Ectodermal cell (in vitro differentiated cells): ENCODE results near the gene GSAP.

Experiments used
- H3K27ac ChIP-seq: 2 replicates; pipeline ENCODE4 v1.7.0; 2013; ENCODE audit warnings: mild to moderate bottlenecking, low read depth, low read length; ENCODE audit not compliant: insufficient read depth, poor library complexity, severe bottlenecking
- H3K27me3 ChIP-seq: 2 replicates; pipeline ENCODE4 v1.7.0; 2013; ENCODE audit warnings: mild to moderate bottlenecking, low read length; ENCODE audit not compliant: insufficient read depth, control insufficient read depth, poor library complexity, severe bottlenecking
- H3K36me3 ChIP-seq: one replicate; pipeline ENCODE4 v1.7.0; 2013; ENCODE audit warnings: low read length; ENCODE audit not compliant: control insufficient read depth, insufficient read depth
- H3K4me1 ChIP-seq: one replicate; pipeline ENCODE4 v1.7.0; 2013; ENCODE audit warnings: low read length; ENCODE audit not compliant: control insufficient read depth, insufficient read depth
- H3K4me3 ChIP-seq: 2 replicates; pipeline ENCODE4 v1.7.0; 2013; ENCODE audit warnings: low read depth, low read length, control low read depth; ENCODE audit not compliant: insufficient read depth
- H3K9me3 ChIP-seq: 2 replicates; pipeline ENCODE4 v1.7.0; 2013; ENCODE audit warnings: mild to moderate bottlenecking, low read length, moderate library complexity; ENCODE audit not compliant: control insufficient read depth
- WGBS, 2 experiments: methylation state at CpG; one replicate each; pipeline ENCODE4 v1.1.7; 2013; ENCODE audit warnings: missing lambda C conversion rate in 2 of 2; 5-methylcytosine and 5-hydroxymethylcytosine counted together

GSAP gene

GRCh38 chr7:77442636-77443035, 26.5 kb upstream of the GSAP start:
- no peaks in the 10 kb centered on the region for H3K4me1 ChIP-seq
- H3K36me3 ChIP-seq: no peaks in the 10 kb centered on the region
- WGBS, 2 experiments: 85 to 92% methylated on average over 2 of the region's 2 CpGs
- H3K9me3 ChIP-seq: no peaks in the 10 kb centered on the region
- H3K27me3 ChIP-seq: no peaks in the 10 kb centered on the region
- H3K27ac ChIP-seq: no peak overlapping the region
- H3K4me3 ChIP-seq: no peak overlapping the region

GRCh38 chr7:77441046-77441445, 24.9 kb upstream of the GSAP start:
- Histone ChIP-seq H3K9me3 (no peaks in the 10 kb centered on the region), H3K27me3 (no peaks in the 10 kb centered on the region), H3K27ac (no peak overlapping the region), H3K4me1 (no peaks in the 10 kb centered on the region), H3K4me3 (no peak overlapping the region), H3K36me3 (no peaks in the 10 kb centered on the region)
- WGBS, 2 experiments: 58 to 68% methylated on average over 2 of the region's 2 CpGs

DNA sequence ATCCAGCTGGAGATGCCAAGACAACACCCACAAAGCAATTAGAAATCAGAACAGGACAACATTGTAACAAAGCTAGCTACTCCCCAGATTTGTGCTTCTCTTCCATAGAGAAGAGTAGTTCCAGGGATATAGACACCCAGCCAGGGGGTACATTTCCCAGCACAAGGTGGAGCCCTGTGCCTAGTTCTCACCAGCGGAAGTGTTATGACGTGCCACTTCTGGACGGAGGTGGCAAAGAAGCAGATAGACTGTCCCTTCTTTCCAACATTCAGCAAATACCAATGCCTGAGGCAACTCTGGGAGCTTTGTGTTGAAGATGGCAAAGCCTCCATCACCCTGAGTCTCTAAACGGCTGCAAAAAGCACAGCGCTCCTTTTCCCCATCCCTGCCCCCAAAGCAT, 23.4 kb upstream of the GSAP start:
- Histone ChIP-seq H3K27me3 (no peaks in the 10 kb centered on the region), H3K36me3 (no peaks in the 10 kb centered on the region), H3K27ac (no peak overlapping the region), H3K4me1 (no peaks in the 10 kb centered on the region), H3K4me3 (no peak overlapping the region), H3K9me3 (no peaks in the 10 kb centered on the region)
- 69 to 70% methylated on average over 5 of the region's 5 CpGs for WGBS, 2 experiments

- Histone ChIP-seq H3K27me3 (no peaks in the 10 kb centered on the region), H3K27ac (no peak overlapping the region), H3K4me3 (no peak overlapping the region), H3K36me3 (no peaks in the 10 kb centered on the region), H3K9me3 (no peaks in the 10 kb centered on the region), H3K4me1 (no peaks in the 10 kb centered on the region)
- WGBS, 2 experiments: 100% methylated on average over 1 of the region's 1 CpG; no CpG with 5 or more reads in 1 of the 2 experiments
Measured at GRCh38 chr7:77438131-77438530, 22.0 kb upstream of the GSAP start.

DNA sequence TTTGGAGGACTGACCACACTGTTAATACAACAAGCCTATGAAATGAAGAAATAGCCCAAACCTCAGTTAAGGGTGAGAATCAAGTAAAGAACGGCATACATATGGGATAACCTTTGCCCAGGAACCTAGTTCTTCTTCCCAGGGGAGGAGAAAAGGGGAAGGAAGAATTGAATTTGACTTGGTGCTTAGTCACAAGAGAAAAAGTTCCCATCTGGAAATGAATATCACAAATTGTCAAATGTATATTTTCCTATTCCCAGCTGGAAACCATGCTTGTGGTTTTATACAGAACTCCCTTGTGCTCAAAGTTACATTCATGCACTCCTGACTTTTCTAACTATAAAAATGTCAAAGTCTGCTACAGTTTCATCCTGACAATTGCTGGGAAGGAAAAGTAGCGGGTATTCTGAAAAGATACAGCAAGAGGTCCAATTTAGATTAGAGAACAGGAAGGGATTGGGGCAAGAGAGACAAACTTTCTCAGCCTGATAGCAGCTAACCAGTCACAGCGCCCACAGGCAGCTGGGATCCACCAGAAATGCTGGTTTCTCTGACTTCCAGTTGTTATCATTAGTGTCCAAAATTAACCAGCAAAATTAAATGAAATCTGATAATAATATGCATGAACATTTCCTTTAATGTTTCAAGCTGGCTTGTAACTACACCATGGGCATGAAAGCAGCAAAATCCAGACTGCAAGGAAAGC, 18.6 kb upstream of the GSAP start:
- no peaks in the 10 kb centered on the region for H3K36me3 ChIP-seq
- H3K27ac ChIP-seq: no peak overlapping the region
- H3K4me1 ChIP-seq: peaks cover 10% of the 10 kb centered on the region
- no peaks in the 10 kb centered on the region for H3K27me3 ChIP-seq
- WGBS, 2 experiments: 85 to 93% methylated on average over 3 of the region's 3 CpGs
- H3K4me3 ChIP-seq: no peak overlapping the region
- H3K9me3 ChIP-seq: no peaks in the 10 kb centered on the region

- Histone ChIP-seq H3K4me3 (no peak overlapping the region), H3K36me3 (no peaks in the 10 kb centered on the region), H3K27me3 (no peaks in the 10 kb centered on the region), H3K4me1 (peaks cover 18% of the 10 kb centered on the region), H3K9me3 (no peaks in the 10 kb centered on the region), H3K27ac (no peak overlapping the region)
- WGBS, 2 experiments: 94 to 96% methylated on average over 5 of the region's 5 CpGs
Measured at GRCh38 chr7:77433901-77434300, 17.8 kb upstream of the GSAP start.

GRCh38 chr7:77430927-77431326, 14.8 kb upstream of the GSAP start:
- H3K36me3 ChIP-seq: no peaks in the 10 kb centered on the region
- H3K9me3 ChIP-seq: no peaks in the 10 kb centered on the region
- peaks cover 46% of the 10 kb centered on the region for H3K4me1 ChIP-seq
- H3K27me3 ChIP-seq: no peaks in the 10 kb centered on the region
- no peak overlapping the region for H3K4me3 ChIP-seq
- no peak overlapping the region for H3K27ac ChIP-seq
- WGBS, 2 experiments: 86 to 89% methylated on average over 7 of the region's 7 CpGs

DNA sequence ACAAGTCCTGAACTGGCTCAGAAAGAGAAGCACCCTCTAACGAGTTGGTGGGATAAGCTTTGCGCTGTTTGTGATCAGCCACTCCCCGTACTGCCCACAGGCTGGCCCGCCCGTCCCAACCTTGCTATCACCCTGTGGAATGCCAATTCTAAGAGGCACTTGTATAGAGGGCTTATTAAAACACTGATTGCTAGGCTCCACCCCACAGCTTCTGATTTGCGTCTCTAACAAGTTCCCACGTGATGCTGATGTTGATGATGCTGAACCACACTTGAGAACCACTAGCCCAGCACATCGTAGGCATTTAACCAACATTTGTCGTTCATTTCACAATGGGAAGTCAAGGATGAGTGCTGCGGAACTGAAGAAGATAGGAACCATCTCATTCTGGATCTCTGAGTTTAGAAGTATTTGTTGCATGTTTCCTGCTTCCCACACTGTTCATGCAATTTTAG, 12.7 kb upstream of the GSAP start:
- H3K4me3 ChIP-seq: no peak overlapping the region
- no peak overlapping the region for H3K27ac ChIP-seq
- no peaks in the 10 kb centered on the region for H3K9me3 ChIP-seq
- 89 to 92% methylated on average over 10 of the region's 10 CpGs for WGBS, 2 experiments
- H3K27me3 ChIP-seq: no peaks in the 10 kb centered on the region
- no peaks in the 10 kb centered on the region for H3K36me3 ChIP-seq
- peaks cover 46% of the 10 kb centered on the region for H3K4me1 ChIP-seq

DNA sequence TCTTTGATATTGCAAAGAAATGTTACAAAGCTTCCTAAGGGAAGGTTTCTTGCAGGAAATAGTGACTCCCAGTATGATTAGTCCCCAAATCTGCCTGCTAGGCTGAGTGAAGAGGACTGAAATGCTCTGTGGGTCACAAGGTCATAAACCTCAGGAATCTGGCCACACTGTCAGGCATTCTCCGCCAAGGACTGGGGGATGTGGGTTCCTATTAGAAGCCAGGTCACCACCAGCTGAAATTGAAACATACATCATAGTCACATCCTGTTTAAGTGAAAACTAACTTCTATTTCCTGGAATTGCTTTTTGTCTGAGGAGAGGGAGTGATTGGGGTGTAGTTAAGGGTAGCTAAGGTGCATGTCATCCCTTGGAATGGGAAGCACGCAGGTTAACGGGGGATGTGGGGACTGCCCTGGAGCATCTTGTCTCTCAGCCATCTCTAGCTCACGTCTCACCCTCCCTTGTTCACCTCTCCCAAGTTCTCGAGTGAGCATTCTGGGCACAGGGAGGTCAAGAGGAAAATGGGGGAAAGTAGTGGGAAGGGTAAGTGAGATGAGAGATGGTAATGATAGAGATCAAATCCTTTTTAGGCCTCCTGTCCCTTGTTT, 12.0 kb upstream of the GSAP start:
- Histone ChIP-seq H3K4me1 (peaks cover 46% of the 10 kb centered on the region), H3K36me3 (no peaks in the 10 kb centered on the region), H3K4me3 (no peak overlapping the region), H3K27ac (peak overlapping the region; percentile 44), H3K9me3 (no peaks in the 10 kb centered on the region), H3K27me3 (no peaks in the 10 kb centered on the region)
- 74 to 81% methylated on average over 5 of the region's 5 CpGs for WGBS, 2 experiments

- Histone ChIP-seq H3K4me1 (peaks cover 46% of the 10 kb centered on the region), H3K4me3 (no peak overlapping the region), H3K36me3 (no peaks in the 10 kb centered on the region), H3K9me3 (no peaks in the 10 kb centered on the region), H3K27me3 (no peaks in the 10 kb centered on the region), H3K27ac (peak overlapping the region; percentile 44)
- WGBS, 2 experiments: 28 to 40% methylated on average over 5 of the region's 5 CpGs
Measured at GRCh38 chr7:77426521-77427051, 10.4 kb upstream of the GSAP start.
